SW480 (cell line): ENCODE measurements around the gene SHC1.

Experiments
- DNase-seq: peaks from one replicate; pipeline ENCODE4 v3.0.0-alpha.2; 2016; ENCODE audit warnings: low spot score

SHC1 gene

DNA sequence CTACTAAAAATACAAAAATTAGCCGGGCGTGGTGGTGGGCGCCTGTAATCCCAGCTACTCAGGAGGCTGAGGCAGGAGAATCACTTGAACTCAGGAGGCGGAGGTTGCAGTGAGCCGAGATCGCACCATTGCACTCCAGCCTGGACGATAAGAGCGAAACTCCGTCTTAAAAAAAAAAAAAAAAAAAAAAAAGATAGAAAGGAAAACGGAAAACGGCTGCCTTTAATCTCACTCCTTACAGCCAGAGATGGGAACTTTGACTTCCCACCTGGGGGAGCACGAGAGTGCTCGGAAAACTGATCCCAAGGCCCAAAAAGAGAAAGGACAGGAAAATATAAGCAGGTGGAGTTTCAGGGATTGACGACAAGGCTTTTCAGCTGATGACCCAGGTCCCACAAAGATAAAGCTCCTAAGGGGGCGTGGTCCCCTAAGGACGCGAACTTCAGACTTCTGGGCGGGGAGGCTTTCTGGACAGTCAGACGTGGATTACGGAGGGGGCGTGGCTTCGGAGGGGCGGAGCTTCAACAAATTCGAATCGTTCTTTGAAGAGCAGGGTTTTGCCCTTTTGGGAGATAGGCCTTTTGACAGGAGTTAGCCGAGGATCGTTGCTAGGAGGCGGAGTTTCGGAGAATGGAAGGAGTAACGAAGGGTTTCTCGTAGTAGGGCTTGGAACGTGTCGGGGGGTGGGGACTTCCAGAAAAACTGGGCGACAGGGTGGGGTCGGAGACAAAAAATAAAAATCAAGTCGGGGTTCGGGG is 3.0 kb upstream of the SHC1 start:
- peak; percentile 97 for DNase-seq

DNA sequence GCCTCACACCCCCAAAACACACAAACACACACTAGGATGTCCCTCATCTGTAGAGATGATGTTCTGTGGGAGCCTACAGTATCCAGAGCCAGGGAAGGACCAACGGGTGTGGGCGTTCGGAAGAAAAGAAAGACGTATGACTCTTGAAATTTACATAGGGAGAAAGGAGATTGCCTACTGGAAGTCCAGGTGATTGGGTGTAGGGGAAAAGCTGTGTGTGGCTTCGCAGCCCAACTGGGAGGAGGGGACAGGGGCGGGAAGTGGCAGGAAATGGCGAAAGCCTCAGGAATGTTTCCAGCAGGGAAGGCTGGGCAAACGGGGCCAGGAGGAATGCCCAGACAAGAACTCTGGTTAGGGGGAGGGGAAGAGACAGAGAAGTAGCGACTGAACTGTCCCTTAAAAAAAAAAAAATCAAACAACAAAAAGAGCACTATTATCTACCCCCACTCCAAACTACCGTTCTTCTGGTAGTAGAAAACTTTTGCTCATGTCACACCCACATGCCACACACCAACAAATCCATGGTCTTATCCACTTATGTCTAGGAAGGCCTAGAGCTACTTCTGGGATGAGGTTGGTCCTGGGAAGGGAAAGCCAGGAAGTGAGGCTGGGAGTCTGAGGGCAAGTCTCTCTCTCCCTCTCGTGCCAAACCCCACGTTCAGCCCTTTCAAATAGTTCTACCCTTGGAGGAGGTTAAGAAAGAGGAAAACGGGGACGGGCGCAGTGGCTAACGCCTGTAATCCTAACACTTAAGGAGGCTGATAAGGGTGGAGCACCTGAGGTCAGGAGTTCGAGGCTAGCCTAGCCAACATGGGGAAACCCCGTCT is 2.2 kb upstream of the SHC1 start:
- peak; percentile 96 for DNase-seq

DNA sequence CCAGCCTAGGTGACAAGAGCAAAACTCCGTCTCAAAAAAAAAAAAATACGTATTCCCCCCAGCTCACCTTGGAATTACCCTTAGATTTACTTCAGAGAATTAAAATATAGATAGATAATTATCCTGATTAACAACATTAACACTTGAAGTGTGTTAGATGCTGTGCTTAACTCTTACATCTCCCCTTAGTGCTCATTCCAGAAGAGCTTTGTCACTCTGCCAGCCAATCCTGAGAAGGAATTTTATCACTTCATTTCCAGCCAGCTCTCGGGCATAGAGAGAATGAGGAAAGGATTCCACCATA is 1.6 kb upstream of the SHC1 start:
- DNase-seq: no peak

DNA sequence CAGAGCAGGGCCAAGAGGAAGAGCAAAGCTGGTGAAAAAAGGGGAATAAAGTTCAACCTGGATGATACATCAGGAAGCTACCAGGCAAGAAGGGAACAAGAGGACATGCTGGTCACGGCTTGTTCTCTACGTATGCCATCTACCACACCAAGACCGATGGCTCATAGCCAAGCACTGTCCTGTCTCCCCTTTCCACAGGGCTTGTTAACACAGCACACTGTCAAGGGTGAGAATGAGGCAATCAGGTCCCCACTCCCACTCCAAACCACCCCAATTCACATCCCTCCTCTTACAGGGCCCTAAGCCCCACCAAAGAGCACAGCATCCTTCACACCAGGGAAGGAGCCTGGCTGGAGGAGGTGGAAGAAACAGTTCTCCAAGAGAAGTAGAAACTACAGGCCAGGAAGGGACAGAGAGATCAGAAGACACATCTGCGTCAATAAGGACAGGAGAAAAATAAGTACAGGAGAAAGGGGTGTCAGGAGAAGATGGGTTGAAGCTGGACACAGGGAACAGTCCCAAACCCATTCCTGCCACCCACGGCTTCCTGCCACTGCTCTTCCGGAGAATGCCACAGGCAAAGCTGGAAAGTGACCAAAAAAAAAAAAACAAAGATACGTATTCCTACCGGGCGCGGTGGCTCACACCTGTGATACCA is 923 bp upstream of the SHC1 start:
- DNase-seq: peak; percentile 79

DNA sequence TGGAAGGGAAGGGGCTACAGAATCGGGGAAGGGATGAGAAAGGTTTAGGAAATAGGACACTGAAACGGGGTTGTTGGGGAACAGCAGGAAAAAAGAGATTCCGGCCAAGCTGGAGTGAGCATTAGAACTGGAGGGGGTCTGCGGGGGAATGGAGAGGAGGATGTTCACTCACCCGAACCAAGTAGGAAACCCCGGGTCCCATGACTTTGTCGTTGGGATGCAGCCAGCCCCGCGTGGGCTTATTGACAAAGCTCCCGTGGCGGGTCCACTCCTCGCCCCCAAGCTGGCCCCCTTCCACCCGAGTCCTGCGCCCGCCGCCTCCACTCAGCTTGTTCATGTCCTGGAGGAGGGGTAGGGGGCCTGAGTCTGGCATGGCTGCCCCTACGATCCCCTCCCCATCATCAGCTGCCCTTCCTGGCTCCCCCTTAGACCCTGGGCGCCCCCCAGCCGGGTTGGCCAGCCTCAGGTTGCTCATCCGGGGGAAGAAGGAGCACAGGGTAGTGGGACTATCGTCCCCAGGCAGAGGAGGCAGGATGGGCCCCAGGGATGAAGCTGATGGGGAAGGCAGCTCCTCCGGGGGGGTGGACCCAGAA is 591 bp downstream of the SHC1 start:
- no peak for DNase-seq

DNA sequence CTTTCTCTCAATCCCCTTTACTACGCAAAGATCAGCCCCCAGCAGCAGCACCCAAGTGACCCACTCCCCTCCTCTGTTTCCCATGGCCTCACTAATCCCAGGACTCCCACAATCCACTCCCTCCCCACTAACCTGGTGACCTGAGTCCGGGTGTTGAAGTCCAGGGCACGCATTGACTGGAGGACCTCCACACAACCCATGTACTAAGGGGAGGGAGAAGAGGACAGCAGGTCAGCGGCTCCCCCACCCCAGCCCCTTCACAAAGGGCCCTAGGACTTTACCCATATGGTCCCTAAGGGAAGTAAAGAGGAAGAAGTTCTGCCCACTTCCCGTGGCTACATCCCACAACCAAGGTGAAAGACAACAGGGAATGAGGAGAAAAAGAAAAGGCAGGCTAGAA is 1.3 kb downstream of the SHC1 start:
- DNase-seq: no peak

DNA sequence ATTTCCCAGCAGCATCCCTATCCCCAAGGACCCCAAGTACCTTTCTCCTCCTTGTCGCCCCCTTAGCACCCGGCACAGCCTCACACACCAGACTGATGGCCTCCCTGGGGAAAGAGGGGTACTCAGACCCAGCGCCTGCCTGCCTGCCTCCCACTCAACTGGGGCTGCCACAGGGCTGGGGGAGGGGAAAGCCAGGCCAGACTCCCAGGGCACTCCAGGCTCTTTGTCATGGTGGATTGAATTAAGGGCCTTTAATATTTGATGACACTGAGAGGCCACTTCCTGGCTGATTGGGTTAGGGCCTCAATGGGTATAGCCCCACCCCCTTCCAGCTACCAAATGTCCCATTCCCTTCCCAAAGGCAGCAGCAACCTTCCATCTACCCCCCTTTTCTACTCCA is 1.8 kb downstream of the SHC1 start:
- no peak for DNase-seq

DNA sequence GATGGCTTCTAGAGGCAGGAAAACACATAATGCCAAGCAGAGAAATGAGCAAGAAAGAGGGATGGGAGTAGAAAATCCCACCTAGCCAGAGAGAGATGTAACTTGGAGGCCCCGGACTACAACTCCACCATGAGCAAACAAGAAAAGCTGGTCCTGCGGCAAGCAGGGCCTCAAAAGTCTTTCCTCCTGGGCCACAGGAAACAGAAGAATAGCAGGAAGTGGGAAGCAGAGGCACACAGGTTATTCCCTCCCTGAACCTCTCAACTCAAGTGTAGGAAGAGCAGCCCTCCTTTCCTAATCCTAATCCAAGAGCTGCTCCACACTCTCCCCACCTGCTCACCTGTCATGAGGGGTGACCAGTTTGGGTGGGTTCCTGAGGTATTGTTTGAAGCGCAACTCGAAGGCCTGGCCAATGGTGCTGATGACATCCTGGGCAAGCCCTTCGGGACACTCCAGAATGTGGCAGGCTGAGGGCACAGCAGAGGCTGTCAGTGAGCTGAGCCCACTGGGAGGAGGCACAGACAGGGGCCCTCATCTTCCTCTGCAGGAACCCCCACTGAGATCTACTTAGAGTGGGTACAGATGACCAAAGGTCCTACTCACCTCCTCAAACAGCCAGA is 3.1 kb downstream of the SHC1 start:
- DNase-seq: no peak

DNA sequence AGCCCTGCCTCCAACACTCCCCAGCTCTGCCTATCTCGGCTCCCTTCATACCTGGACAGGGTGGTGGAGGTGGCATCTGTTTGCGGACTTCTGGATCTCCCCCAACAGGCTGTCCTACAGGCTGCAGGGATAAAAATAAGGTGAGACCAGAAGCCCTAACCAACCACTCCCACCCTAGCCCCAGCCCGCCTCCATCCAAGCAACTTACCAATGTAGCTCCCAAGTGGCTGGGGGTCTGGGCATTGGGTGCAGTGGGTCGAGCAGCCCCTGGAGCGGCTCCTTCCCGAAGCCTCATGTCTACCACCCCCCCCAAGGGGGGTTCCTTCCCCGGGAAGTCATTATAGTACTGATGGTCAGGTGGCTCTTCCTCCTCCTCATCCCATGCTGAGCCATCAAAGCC is 4.4 kb downstream of the SHC1 start:
- no peak for DNase-seq

DNA sequence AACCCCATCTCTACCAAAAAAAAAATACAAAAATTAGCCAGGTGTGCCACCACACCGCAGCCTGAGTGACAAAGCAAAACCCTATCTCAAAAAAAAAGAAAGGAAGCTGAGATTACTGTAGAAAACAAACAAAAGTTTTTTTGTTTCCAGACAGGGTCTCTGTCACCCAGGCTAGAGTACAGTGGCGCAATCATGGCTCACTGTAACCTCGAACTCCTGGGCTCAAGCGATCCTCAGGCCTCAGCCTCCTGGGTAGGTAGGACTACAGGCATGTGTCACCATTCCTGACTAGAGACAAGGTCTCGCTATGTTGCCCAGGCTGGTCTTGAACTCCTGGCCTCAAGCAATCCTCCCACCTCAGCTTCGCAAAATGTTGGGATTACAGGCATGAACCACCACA is 6.2 kb downstream of the SHC1 start:
- no peak for DNase-seq

DNA sequence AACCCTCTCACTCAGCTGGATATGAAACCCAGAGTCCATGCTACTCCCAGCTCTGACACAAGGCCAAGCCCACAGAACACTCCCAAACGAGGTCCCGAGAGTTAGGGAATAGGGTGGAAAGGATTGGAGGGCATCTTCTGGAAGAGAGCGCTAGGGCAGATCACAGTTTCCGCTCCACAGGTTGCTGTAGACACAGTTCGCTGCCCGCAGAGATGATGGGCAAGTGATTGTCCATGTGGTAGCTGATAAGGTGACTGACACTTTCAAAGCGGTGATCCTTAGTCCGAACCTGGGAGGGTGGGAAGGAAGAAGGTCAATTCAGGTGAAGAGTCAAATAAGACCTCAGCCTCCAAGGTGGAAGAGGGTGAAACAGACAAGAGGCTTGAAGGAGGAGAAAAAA is 6.9 kb downstream of the SHC1 start:
- no peak for DNase-seq

DNA sequence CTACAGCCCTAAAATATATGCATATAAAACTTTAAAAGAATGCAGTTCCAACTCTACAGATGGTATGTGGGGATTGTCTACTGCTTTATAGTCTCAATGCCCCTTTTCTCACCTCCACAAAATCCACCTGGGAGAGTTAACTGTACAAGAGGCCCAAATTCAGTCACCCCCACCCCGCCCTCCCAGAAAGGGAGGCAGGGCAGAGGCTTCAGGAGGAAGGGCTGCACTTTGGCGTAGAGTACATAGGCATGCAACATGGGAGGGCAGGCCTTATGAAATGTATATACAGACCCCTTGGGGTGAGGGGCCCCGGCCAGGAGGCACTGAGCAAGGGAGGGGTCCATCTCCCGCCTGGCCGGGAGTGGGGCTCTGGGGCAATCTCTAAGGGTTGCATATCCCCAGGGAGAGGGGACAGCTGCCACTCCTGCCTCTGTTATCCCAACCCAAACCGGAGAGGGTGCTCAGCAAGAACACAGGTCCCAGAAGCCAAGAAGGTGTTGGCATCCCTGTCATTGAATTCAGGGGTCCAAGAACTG is 7.7 kb downstream of the SHC1 start:
- DNase-seq: no peak

DNA sequence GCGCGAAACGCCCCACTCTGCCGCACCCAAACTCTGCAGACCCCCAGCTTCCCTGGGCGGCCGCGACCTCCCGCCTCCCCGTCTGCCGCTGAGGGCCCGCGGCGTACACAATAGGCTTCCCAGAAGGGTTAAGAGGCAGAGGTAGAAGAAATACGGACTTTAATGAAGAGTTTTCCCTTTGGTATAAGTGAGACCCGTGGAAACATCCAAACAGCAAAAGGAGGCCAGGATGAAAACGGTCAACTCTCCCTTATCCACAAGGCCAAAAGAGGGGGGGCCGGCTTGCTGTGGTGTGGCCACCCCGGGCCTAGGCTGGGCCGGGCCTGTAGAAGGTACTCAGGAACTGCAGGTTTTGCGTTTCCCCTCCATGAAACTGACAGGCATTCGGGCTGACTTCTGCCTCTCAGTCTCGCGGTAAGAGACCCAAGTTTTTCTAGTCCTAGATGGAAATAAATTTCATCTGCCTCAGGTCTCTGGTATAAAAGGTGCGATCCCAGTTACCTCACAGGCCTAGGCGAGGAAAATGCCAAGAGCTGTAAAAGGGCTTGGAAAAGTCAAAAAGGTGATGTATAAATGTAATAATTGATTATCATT is 8.3 kb downstream of the SHC1 start:
- peak; percentile 19 for DNase-seq

DNA sequence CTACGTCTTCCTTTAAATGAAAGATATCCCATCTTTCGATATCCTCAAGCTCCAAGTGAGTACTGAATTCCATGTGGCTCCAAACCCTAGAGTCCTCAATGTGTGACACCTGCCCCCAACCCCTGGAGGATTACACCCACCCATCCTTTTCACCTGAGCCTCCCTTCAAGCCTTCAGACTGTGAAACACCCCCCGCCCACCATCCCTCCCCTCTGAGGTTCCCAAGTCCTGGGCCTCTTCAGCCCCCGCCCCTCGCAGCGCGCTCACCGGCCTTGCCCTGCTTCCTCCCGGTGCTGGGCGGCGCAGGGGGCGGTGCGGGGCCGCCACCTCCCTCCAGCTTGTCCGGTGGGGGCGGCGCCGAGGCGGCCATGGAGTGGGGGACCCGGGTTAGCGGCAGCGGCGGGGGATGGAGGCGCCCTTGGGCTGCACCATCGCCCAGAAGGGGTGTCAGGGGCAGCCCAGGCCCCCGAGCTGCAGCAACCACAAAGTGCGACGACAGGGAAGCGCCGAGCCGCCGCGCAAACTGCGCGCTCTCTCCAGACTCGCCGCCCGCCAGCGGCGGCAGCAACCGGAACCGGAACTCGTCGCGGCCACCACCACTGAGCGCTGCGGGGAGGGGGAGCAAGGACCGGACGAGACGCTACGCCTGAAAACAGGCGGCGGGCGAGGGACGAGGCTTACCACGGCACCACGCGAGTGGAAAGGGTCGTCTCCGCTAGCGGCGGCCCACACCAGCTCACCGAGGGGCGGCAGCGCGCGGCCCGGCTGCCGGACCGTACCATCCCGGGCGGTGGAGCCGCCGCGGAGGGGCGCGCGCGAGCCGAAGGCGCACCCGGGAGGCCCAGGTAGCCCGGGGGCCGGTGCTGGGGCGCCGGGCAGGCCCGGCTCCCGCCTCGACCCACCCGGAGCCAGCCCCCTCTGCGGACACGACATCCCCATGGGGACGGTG is 9.1 kb downstream of the SHC1 start, which contains the start of gene PYGO2:
PYGO2 (minus strand) TSS at position 576 of the 949 bp plus-strand sequence; CDS start at position 370, 206 bp downstream.
- DNase-seq: peak; percentile 68

DNA sequence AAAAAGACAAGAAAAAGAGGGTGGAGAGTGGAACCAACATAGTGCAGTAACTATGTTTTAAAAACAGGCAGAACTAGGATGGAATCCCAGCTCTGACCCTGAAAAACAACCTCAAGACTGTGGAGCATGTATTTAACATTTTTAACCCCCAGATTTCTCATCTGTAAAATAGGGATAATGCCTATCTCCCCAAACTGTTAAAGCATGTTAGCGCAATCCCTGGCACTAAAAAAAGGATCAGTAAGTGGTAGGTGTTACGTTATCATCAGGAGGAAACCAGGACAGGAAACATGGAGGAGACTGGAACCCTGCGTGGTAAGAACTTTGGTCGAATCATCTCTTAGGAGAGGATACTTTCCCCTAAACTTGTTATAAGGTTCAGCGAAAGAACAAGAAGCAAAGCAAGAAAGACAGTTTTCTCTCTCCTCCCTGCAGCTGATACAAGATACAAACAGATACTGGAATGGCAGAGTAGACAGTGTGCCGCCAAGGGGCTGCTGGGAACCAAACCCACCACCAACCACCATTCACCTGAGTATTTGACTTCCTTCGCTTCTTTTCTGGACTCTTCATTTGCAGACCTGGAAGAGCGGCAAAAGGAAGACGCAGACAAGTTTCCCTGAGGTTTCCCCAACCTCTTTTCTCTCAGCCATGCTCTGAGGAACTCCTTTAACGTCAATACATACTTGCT is 10.0 kb downstream of the SHC1 start:
- no peak for DNase-seq

DNA sequence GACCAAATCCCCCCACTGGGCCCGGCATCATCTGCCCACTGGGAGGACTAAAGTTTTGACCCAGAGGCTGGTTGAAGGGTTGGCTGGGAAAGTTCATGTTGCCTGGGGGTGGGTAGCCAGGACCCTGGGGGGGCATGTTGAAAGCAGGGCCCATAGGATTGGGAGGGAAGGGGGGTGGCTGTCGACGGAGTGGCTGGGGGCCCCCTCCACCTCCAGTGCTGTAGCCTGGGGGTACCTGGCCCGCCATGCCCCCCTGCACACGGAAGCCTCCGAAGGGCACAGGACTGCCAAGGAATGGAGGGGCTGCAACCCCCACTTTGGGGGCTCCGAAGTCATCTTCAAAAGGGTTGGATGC is 11.1 kb downstream of the SHC1 start:
- DNase-seq: no peak

DNA sequence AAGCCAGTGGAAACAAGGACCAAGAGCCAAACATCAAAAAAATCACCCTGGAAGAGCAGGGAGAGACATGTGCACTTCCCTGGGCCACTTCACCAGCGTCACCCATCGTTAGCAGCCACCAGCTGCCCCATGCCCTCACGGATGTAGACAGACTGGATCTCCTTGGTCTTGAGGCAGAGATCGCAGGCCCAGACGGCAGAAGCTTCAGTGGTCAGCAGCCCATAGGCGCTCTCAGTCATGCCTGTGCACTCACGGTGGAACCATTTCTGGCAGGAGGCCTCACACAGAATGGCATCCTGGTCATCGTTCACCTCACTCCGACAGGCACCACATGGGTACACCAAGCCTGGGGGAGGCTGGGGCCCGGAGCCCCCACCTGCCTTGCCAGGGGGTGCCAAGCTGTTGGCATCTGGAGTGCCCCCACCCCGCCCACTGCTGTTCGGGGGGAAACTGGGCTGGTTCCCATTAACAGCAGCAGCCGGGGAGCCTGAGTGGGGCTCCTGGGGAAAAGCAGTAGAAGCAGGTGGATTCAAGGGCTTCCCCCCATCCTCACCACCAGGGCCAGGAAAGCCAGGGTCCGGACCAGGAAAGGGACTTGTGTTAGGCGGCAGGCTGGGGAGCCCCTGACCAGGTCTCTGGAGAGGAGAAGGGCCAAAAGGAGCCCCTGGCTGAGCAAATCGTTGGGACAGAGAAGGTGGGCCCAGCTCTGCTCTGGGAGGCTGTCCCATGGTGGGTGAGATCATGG is 11.7 kb downstream of the SHC1 start:
- no peak for DNase-seq

DNA sequence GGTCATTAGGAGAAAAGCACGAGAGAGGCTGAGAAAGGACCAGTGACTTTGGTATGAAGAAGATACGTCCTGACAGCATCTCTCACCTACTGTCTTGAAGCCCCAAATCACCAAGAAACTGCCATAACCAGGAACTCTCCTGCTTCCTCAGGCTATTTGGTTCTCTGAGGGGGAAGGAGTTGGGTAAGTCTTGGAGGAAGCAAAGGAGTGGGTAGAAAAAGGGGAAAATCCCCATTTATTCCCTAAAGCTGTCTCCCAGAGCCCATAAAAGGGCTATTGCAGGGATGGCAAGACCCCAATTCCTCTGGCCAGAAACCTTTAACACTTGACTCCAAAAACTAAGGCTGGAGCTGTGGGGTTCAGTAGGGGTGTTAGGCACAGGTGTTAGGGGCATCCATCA is 12.5 kb downstream of the SHC1 start:
- no peak for DNase-seq

DNA sequence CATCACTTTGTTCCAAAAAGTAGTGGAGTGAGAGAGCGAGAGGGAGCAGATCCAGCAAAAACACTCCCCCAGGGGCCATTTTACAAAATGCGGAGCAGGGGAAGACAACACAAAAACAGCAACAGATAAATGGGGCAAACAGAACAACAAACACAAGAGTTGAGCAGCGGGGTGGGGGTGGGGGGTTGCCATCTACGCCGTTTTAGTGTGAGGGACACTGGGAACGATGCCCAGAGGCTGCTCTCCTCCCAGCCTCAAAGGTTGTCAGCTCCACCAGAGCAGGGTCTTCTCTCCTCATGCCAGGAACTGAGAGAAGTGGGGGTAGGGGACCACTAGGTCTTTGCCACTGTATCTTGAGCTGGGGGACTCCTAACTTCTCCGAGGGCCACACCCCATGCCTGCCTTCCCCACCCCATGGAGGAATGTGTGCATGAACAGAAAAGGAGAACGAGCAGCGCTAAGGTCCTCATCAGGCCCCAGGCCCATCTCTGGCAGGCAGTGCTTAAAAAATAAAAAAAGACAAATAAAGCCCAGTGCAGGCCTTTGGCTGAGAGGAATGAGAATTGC is 13.4 kb downstream of the SHC1 start:
- no peak for DNase-seq
